NCI-H146 treated with DMSO at 0.1 percent for 48 hours (cell line): ENCODE data around the gene HDAC7.

ENCODE experiments used
- DNase-seq: peaks from one replicate; lab custom pipeline; 2025; ENCODE audit not compliant: unreplicated experiment; lab: John Stamatoyannopoulos, UW

HDAC7 gene

DNA sequence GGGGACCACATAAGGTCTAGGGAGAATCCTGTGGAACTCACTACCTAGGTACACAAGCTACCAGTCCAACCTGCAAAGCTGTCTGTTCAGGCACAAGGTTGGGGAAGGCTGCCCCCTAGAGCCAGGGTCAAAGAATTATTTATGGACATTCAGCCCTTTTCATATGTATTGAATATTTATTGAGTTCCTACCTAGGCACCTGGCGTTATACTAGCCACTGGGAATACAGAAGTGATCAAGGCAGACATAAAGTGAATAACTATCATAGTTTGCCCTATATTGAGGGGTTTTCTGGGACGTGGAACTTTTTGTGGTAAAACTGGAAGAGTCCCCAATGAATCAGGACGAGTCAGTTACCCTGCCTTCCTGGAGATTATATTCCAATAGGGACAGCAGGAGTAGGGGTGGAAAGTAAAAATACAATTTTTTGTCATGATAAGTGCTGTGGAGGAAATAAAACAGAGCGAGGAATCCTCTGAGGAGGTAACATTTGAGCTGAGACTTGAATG lies 52.4 kb downstream of the HDAC7 start:
- DNase-seq = peak; percentile 56

GRCh38 chr12:47766502-47767215 lies 53.0 kb downstream of the HDAC7 start:
- DNase-seq = no peak

DNA sequence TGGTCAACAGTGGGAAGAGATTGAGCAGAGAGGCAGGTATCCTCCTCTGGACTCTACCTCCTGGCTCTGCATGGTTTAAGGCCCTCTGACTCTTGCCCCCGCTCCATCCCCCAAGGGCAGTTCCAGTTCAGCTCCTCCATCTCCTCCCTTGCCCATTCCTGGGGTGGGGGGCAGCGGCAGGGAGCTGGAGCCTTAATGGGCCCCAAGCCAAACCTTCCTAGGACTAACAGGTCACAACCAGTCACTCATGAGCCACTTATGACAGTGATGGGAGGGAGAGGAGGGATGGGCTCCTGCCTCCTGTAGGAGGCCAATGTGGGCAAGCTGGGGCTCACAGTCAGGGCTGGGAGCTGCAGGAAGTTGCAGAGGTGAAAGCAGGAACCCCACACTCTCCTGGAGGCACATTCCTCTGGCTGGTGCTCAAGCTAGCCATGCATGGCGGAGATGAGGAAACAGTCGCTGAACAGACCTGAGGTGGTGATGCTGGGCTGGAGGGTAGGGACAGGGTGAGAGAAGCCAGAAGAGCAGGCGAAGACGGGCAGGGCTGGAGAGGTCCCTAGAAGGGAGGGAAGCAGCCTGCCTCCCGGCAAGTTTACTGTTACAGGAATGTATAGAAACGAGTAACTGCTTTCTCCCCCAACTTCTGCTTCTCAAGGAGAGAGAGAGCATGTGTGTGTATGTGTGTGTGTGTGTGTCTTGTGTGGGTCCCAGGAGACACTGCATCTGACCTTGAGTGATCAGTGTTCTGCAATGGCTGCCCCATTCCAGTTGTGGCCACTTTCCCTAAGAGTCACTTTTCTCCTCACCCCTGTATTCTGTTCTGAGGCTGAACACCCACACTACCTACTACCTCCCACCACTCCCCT lies 56.0 kb downstream of the HDAC7 start:
- no peak for DNase-seq

DNA sequence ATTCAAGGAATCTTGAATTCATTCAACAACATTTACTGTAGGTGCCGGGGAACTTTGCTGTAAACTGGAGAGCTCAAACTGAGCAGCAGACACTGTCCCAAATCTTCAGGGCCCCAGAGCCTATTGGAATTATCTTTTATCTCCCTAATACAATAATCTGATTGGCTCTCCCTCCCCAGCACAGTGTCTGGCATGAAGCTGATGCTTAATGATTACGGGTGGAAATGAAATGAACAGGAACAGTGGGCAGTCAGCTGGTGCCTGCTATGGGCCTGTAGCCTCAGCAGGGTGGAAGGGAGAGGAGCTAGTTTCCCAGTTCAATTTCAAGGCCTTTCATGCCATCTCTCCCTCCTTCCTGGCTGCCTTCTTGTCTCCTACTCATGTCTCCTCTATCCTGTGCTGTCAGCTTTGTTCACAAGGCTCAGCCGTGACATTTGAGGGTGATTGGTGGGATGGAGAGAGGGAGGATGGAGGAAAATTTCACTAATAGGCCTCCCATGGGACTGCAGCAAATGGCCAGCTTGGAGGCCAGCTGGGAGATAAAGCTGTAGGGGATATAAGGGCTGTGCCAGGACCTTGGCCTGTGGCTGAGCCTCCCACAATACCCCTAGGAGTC lies 56.7 kb downstream of the HDAC7 start:
- no peak for DNase-seq

GRCh38 chr12:47758834-47759690 lies 60.6 kb downstream of the HDAC7 start, which contains the start of gene RAPGEF3:
Gene RAPGEF3, minus strand, starts transcription at chr12:47758880. Its CDS starts 324 bp downstream, at chr12:47758556.
- DNase-seq = peak; percentile 50

GRCh38 chr12:47758584-47758833 lies 61.2 kb downstream of the HDAC7 start:
- no peak for DNase-seq

- DNase-seq = no peak
These were observed 61.7 kb downstream of the HDAC7 start for GRCh38 chr12:47757840-47758583.

GRCh38 chr12:47757364-47757839 lies 62.3 kb downstream of the HDAC7 start:
- DNase-seq = no peak

DNA sequence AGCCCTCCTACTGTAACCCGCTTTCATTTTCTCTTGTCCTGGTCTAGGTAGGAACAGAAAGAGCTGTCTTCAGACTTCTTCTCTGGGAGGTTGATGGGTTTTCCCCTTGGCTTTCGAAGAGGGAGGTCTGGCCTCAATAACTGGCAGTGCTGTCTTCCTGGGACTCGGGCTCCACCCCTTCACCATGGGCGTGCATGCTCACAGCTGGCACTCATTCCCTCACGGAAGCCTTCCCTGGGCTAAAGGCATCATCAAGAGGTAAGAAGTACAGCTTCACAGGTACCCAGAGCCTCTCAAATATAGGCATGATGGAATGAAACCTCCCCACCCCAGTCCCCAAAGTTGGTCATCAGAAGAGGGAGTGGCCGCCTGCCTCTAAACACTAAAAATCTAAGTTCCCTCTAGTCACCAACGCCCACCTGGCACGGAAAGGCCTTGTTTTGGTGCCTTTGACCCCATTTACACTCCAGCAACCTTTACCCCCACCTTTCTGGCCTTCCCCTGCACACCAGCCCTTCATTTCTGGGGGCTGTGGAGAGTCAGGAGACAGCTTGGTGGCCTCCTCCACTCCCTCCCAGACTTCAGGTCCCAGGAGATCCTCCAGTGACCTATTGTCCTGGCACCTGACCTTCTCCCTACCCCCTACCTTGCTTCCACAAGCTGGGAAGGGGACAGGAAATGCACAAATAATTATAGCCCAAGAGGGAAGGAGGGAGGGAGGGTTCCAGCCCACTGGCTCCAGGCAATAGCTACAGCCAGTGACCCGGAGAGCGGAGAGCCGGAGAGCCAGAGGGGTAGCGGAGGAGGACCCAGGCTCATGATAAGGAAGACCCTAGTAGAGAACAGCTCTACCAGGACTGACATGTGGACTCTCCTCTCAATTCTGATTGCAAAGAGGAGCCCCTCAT lies 63.8 kb downstream of the HDAC7 start:
- no peak for DNase-seq

- DNase-seq = no peak
These were observed 64.8 kb downstream of the HDAC7 start for GRCh38 chr12:47754881-47755280.

- no peak for DNase-seq
These were observed 65.6 kb downstream of the HDAC7 start for GRCh38 chr12:47754126-47754525.

DNA sequence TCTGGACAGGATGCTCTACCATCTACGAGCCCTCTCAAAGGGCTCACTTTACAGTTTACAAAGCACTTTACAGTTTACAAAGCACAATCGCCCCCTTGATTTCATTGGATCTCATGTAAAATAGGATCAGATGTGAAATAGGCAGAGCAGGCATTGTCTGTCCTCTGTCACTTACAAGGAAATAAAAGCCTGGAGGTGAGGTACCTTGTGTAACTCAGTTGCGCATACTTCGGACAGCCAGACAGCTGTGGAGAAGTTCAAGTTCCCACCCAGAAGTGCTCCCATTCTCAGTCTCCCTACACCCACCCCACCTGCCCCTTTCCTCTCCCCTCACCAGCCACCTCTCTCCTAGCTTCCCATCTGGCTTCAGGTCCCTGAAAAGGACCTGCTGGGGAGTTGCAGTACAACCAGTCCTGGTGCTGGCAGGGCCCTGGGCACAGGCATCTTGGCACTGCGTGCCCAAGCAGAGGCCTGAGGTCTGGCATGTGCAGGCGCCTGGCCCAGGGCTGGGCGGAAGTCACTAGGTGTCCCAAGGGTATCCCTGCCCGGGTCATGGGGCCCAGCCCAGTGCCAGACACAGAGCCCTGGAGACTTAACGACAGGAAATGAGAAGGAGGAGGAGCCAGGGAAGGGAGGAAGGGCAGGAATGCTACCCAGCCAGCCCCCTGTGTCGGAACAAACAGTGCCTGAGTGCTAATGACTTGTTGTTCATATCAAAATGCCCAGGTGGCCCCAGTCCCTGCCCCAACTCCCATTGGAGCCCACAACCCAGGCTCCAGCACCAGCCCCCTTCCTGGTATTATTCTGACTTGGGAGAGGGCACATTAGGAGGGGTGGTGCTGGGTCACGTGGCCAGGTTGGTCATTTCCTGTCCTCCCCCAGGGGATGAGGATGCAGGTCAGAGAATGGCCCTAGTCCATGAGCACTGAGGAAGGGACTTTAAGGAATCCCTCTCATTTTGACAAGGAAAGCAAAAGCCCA lies 66.4 kb downstream of the HDAC7 start:
- no peak for DNase-seq

- no peak for DNase-seq
These were observed 67.2 kb downstream of the HDAC7 start for GRCh38 chr12:47752552-47752951.

GRCh38 chr12:47752121-47752520 lies 67.6 kb downstream of the HDAC7 start:
- DNase-seq = no peak

- no peak for DNase-seq
These were observed 68.1 kb downstream of the HDAC7 start for GRCh38 chr12:47751561-47751960.

GRCh38 chr12:47750916-47751470 lies 68.7 kb downstream of the HDAC7 start:
- DNase-seq = no peak

- DNase-seq = no peak
These were observed 69.4 kb downstream of the HDAC7 start for GRCh38 chr12:47750229-47750798.
